ENCODE data around the gene GDF2.

GRCh38 chr10:47366731-47367460 lies 44.6 kb downstream of the GDF2 start:
- TF ChIP-seq EZH2phosphoT487 (IDR thresholded peaks at IDR 0.05; ENCODE audit: insufficient read depth, low read depth) (no peak), EZH2 (IDR thresholded peaks at IDR 0.05; ENCODE audit: insufficient read depth, poor library complexity, severe bottlenecking) (no peak)

Measured in GM23248 (cell line).